ENCODE data around the gene PCBD2. TPM values are rescaled to one million over a fixed set of nuclear protein-coding genes. Genes with fewer than 3 reads are reported as not detected.

The PCBD2 gene
- total and polyA plus RNA-seq, 2 of the 4 experiments (the other 2 are of a cell fraction): 2.2 to 2.7 TPM

DNA sequence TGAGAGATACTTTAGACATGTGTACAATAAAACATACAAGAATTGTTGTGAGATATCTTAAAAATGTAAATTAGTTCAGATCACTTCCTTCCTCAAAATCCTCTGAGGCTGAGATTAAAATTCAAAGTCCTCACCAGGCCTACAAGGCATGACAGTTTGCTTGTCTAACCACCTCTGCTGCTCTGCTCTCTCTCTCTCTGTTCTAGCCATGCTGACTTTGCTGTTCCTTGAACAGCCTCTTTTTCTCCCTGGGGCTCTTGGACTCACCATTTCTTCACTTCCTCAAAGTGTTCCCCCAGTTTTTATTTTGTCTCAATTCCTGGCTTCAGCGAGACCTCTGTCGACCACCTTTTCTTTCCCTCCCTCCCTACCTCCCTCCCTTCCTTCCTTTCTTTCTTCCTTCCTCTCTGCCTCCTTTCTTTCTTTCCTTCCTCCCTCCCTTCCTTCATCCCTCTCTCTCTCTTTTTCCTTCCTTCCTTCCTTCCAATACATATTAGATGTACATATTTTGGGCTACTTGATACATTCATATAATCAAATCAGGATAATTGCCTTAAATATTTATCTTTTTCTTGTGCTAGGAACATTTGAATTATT is 89.7 kb downstream of the PCBD2 start:
- Histone ChIP-seq H3K36me3 (ENCODE audit: control insufficient read depth, insufficient read depth, low read length) (no peaks in the 10 kb centered on the region), H3K56ac (ENCODE audit: extremely low read depth, insufficient read depth, low read length) (no peak overlapping the region), H4K91ac (ENCODE audit: insufficient read depth, low read depth, low read length) (no peak overlapping the region), H2AK9ac (replicated peaks; ENCODE audit: low read depth, low read length, poor library complexity) (no peak overlapping the region), H2BK120ac (ENCODE audit: low read depth, low read length) (no peak overlapping the region), H3K9me1 (ENCODE audit: insufficient read depth, low read length) (no peaks in the 10 kb centered on the region), H3K23ac (ENCODE audit: low read depth, low read length) (no peak overlapping the region), H4K5ac (ENCODE audit: low read depth, low read length) (no peak overlapping the region), H2BK20ac (ENCODE audit: low read depth, low read length) (no peak overlapping the region), H3K4me1 (ENCODE audit: control insufficient read depth, insufficient read depth, low read length) (no peaks in the 10 kb centered on the region), H3K4ac (ENCODE audit: low read depth, low read length) (no peak overlapping the region), H2BK15ac (ENCODE audit: low read depth, low read length) (no peak overlapping the region), H3K4me3 (ENCODE audit: insufficient read depth, low read depth, low read length) (no peak overlapping the region), H2BK5ac (ENCODE audit: low read depth, low read length, poor library complexity, severe bottlenecking) (no peak overlapping the region), H4K20me1 (ENCODE audit: insufficient read depth, low read length) (no peaks in the 10 kb centered on the region), H3K79me1 (ENCODE audit: low read depth in 1 of 2, low read length in 2 of 2) (no peaks in the 10 kb centered on the region), H3K14ac (replicated peaks; ENCODE audit: low read depth, low read length) (no peak overlapping the region), H2AFZ (replicated peaks; ENCODE audit: low read length, poor library complexity) (no peak overlapping the region), H3K9me3 (ENCODE audit: control insufficient read depth, insufficient read depth, low read length) (no peaks in the 10 kb centered on the region), H3K4me2 (ENCODE audit: low read depth, low read length) (no peak overlapping the region), H3K9ac (ENCODE audit: low read depth, low read length) (no peak overlapping the region), H2AK5ac (ENCODE audit: low read depth, low read length) (no peak overlapping the region), H3K18ac (ENCODE audit: low read depth, low read length) (no peak overlapping the region), H3K27ac (ENCODE audit: insufficient read depth, low read length) (no peak overlapping the region), H4K8ac (ENCODE audit: low read depth in 2 of 2, low read length in 2 of 2) (no peak overlapping the region), H3K27me3 (ENCODE audit: control insufficient read depth, insufficient read depth, low read length) (no peaks in the 10 kb centered on the region)
- TF ChIP-seq CEBPB (IDR thresholded peaks at IDR 0.05; ENCODE audit: low read depth, low read length): no peak
- TF ChIP-seq, protein P1, sequence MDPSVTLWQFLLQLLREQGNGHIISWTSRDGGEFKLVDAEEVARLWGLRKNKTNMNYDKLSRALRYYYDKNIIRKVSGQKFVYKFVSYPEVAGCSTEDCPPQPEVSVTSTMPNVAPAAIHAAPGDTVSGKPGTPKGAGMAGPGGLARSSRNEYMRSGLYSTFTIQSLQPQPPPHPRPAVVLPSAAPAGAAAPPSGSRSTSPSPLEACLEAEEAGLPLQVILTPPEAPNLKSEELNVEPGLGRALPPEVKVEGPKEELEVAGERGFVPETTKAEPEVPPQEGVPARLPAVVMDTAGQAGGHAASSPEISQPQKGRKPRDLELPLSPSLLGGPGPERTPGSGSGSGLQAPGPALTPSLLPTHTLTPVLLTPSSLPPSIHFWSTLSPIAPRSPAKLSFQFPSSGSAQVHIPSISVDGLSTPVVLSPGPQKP (IDR thresholded peaks at IDR 0.05; ENCODE audit: borderline replicate concordance, low read depth, low read length): no peak
- no peak for TF ChIP-seq RCOR1 (IDR thresholded peaks at IDR 0.05; ENCODE audit: insufficient replicate concordance, low read length)
- no peak for TF ChIP-seq MAZ (IDR thresholded peaks at IDR 0.05; ENCODE audit: borderline replicate concordance, low read depth, low read length)
- no peak for TF ChIP-seq SMC3 (IDR thresholded peaks at IDR 0.05; ENCODE audit: low read depth, low read length)
- no peak for TF ChIP-seq RAD21 (IDR thresholded peaks at IDR 0.05; ENCODE audit: low read length)
- no peak for TF ChIP-seq NFE2L2 (IDR thresholded peaks at IDR 0.05; ENCODE audit: low read depth, low read length)
- TF ChIP-seq, protein P2, sequence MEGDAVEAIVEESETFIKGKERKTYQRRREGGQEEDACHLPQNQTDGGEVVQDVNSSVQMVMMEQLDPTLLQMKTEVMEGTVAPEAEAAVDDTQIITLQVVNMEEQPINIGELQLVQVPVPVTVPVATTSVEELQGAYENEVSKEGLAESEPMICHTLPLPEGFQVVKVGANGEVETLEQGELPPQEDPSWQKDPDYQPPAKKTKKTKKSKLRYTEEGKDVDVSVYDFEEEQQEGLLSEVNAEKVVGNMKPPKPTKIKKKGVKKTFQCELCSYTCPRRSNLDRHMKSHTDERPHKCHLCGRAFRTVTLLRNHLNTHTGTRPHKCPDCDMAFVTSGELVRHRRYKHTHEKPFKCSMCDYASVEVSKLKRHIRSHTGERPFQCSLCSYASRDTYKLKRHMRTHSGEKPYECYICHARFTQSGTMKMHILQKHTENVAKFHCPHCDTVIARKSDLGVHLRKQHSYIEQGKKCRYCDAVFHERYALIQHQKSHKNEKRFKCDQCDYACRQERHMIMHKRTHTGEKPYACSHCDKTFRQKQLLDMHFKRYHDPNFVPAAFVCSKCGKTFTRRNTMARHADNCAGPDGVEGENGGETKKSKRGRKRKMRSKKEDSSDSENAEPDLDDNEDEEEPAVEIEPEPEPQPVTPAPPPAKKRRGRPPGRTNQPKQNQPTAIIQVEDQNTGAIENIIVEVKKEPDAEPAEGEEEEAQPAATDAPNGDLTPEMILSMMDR (conservative IDR thresholded peaks at IDR 0.05; ENCODE audit: low read depth, low read length): no peak
- TF ChIP-seq, protein P3, sequence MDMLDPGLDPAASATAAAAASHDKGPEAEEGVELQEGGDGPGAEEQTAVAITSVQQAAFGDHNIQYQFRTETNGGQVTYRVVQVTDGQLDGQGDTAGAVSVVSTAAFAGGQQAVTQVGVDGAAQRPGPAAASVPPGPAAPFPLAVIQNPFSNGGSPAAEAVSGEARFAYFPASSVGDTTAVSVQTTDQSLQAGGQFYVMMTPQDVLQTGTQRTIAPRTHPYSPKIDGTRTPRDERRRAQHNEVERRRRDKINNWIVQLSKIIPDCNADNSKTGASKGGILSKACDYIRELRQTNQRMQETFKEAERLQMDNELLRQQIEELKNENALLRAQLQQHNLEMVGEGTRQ (IDR thresholded peaks at IDR 0.05; ENCODE audit: low read depth, low read length): no peak
- no peak for TF ChIP-seq MAFK (IDR thresholded peaks at IDR 0.05; ENCODE audit: low read depth, low read length)
- no peak for TF ChIP-seq FOS (IDR thresholded peaks at IDR 0.05; ENCODE audit: low read depth, low read length)
- TF ChIP-seq POLR2A (IDR thresholded peaks at IDR 0.05; ENCODE audit: low read depth, low read length): no peak
- TF ChIP-seq BHLHE40 (IDR thresholded peaks at IDR 0.05; ENCODE audit: low read depth, low read length): no peak
- TF ChIP-seq CHD1 (IDR thresholded peaks at IDR 0.05; ENCODE audit: low read depth, low read length): no peak
- TF ChIP-seq RFX5 (IDR thresholded peaks at IDR 0.05; ENCODE audit: low read depth, low read length): no peak
- TF ChIP-seq MXI1 (IDR thresholded peaks at IDR 0.05; ENCODE audit: borderline replicate concordance, low read depth, low read length): no peak
- ChIA-PET CTCF (no interaction called here), POLR2A (ENCODE audit: unreplicated experiment) (no interaction called here)
- DNase-seq: no peak
- WGBS, 2 experiments (ENCODE audit: extremely low coverage in 2 of 2, insufficient read length in 1 of 2): 83% methylated on average over 2 of the region's 2 CpGs; no CpG with 5 or more reads in 1 of the 2 experiments
- in situ Hi-C loops (cut with MboI; ENCODE audit: low sequenced_read_pairs): no loop called here
- intact Hi-C loops (cut with micrococcal nuclease): loop anchor here (10.0 kb wide), 1 partner anchor 60 kb away; no protein-coding TSS in a partner anchor
- dilution Hi-C loops (cut with HindIII; ENCODE audit: low sequenced_read_pairs, unreplicated experiment): no loop called here
- no peak for ATAC-seq (ENCODE audit: low read depth)
- no TSS peak for BruUV-seq (replicated peaks)

Measured in IMR-90 (cell line).